HG02759 (cell line): ENCODE measurements around the gene NUTM2E.
"Not testable (repeated sequence)": the region's sequence is repeated elsewhere in the genome, so short reads cannot be mapped to it uniquely, and the experiment has no call there.

Experiments
- ATAC-seq: cut with Tn5 transposase; IDR thresholded peaks from one replicate; pipeline ENCODE4 v1.9.1; 2021; ENCODE audit warnings: mild to moderate bottlenecking, moderate library complexity; ENCODE audit not compliant: unreplicated experiment

NUTM2E gene

GRCh38 chr10:79862803-79863202 is 36.3 kb downstream of the NUTM2E start:
- not testable (repeated sequence) for ATAC-seq

GRCh38 chr10:79866903-79867551 is 40.5 kb downstream of the NUTM2E start:
- not testable (repeated sequence) for ATAC-seq

GRCh38 chr10:79868023-79868422 is 41.5 kb downstream of the NUTM2E start:
- not testable (repeated sequence) for ATAC-seq

GRCh38 chr10:79869439-79870097 is 43.0 kb downstream of the NUTM2E start:
- ATAC-seq: not testable (repeated sequence)

GRCh38 chr10:79871729-79872128 is 45.2 kb downstream of the NUTM2E start:
- ATAC-seq: not testable (repeated sequence)
